A549 (cell line): ENCODE data around the gene PDF.

Experiments used
- CHD2 ChIP-seq: fragments of 150-350 bp; IDR thresholded peaks from 2 replicates; pipeline ENCODE4 v1.6.1; 2014; ENCODE audit warnings: low read length; ENCODE audit not compliant: partially characterized antibody
- EP300 ChIP-seq, 2 experiments: fragments of >200 bp; sonication (Bioruptor Twin); formaldehyde crosslinking; IDR thresholded peaks; 2 replicates in 1 of 2; 3 replicates in 1 of 2; pipeline ENCODE4 v1.6.1; 2016 to 2017
- HOXA7 ChIP-seq: fragments of 250-450 bp; sonication (Bioruptor Pico); IDR thresholded peaks from 2 replicates; pipeline ENCODE4 v1.5.0; 2020; ENCODE audit warnings: mild to moderate bottlenecking, moderate library complexity
- MAFK ChIP-seq: fragments of 450-650 bp; IDR thresholded peaks from 2 replicates; pipeline ENCODE4 v1.6.1; 2014; ENCODE audit not compliant: partially characterized antibody
- MAZ ChIP-seq: fragments of 150-350 bp; IDR thresholded peaks from 2 replicates; pipeline ENCODE4 v1.6.1; 2014; ENCODE audit warnings: antibody characterized with exemption, low read depth, low read length, borderline replicate concordance
- POLR2A ChIP-seq: IDR thresholded peaks from 2 replicates; pipeline ENCODE4 v1.6.1; 2012; ENCODE audit warnings: mild to moderate bottlenecking, low read length
- ZC3H11A ChIP-seq: fragments of 450-650 bp; IDR thresholded peaks from 2 replicates; pipeline ENCODE4 v1.6.1; 2014; ENCODE audit warnings: antibody characterized with exemption, mild to moderate bottlenecking
- TF ChIP-seq, protein P1 (sequence below): fragments of 200-600 bp; sonication (generic); IDR thresholded peaks from 2 replicates; pipeline ENCODE4 v1.6.1; 2016; ENCODE audit warnings: antibody characterized with exemption, mild to moderate bottlenecking, moderate library complexity
- TF ChIP-seq, protein P2 (sequence below): fragments of 450-650 bp; IDR thresholded peaks from 2 replicates; pipeline ENCODE4 v1.6.1; 2014; ENCODE audit warnings: antibody characterized with exemption

DNA sequence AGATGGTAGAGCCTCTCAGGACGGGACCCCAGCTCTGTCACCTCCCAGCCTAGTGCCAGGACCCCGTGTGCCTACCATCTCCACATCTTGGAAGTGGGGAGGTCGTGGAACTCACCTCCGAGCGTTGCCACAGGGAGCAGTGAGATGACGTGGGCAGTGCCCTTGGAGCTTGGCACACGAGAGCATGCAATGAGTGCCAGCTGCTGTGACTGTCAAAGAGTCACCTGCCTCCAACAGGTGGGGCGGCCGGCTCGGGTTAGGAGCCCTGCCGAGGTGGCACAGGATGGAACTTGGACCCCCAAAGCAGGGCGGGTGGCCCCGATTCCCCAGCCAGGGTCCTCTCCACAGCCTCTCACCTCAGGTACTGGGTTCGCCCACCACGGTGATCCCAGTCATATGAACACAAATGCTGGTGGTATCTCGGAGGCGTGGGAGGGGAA is 13.8 kb downstream of the PDF start:
- TF ChIP-seq CHD2, result no peak
- no peak for TF ChIP-seq HOXA7
- TF ChIP-seq, protein P1, sequence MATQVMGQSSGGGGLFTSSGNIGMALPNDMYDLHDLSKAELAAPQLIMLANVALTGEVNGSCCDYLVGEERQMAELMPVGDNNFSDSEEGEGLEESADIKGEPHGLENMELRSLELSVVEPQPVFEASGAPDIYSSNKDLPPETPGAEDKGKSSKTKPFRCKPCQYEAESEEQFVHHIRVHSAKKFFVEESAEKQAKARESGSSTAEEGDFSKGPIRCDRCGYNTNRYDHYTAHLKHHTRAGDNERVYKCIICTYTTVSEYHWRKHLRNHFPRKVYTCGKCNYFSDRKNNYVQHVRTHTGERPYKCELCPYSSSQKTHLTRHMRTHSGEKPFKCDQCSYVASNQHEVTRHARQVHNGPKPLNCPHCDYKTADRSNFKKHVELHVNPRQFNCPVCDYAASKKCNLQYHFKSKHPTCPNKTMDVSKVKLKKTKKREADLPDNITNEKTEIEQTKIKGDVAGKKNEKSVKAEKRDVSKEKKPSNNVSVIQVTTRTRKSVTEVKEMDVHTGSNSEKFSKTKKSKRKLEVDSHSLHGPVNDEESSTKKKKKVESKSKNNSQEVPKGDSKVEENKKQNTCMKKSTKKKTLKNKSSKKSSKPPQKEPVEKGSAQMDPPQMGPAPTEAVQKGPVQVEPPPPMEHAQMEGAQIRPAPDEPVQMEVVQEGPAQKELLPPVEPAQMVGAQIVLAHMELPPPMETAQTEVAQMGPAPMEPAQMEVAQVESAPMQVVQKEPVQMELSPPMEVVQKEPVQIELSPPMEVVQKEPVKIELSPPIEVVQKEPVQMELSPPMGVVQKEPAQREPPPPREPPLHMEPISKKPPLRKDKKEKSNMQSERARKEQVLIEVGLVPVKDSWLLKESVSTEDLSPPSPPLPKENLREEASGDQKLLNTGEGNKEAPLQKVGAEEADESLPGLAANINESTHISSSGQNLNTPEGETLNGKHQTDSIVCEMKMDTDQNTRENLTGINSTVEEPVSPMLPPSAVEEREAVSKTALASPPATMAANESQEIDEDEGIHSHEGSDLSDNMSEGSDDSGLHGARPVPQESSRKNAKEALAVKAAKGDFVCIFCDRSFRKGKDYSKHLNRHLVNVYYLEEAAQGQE, result no peak
- no peak for TF ChIP-seq EP300 (IDR thresholded peaks at IDR 0.05)
- no peak for TF ChIP-seq POLR2A
- no peak for TF ChIP-seq MAZ
- TF ChIP-seq MAFK, result no peak
- TF ChIP-seq, protein P2, sequence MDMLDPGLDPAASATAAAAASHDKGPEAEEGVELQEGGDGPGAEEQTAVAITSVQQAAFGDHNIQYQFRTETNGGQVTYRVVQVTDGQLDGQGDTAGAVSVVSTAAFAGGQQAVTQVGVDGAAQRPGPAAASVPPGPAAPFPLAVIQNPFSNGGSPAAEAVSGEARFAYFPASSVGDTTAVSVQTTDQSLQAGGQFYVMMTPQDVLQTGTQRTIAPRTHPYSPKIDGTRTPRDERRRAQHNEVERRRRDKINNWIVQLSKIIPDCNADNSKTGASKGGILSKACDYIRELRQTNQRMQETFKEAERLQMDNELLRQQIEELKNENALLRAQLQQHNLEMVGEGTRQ, result no peak
- TF ChIP-seq ZC3H11A, result no peak
